Astrocyte (in vitro differentiated cells and primary cell): ENCODE data around the gene ANAPC7. TPM values are rescaled to one million over a fixed set of nuclear protein-coding genes. Genes with fewer than 3 reads are reported as not detected.
A peak's percentile ranks its signal among the peaks of the same experiment; 100 is the strongest.

Source experiments
- DNase-seq: peaks from one replicate; pipeline ENCODE4 v3.0.0-alpha.2; 2010; ENCODE audit warnings: low read depth
- FAIRE-seq: peaks from 2 replicates; lab custom pipeline; 2011; peaks lifted over from hg19 to GRCh38; lab: Jason Lieb, UNC
- H2AFZ ChIP-seq: 2 replicates; pipeline ENCODE4 v1.6.0; 2012; ENCODE audit warnings: low read depth, low read length, inconsistent platforms
- H3K27ac ChIP-seq: 2 replicates; pipeline ENCODE4 v1.5.1; 2011; ENCODE audit warnings: low read depth, low read length, inconsistent platforms
- H3K27me3 ChIP-seq: 2 replicates; pipeline ENCODE4 v1.6.0; 2011; ENCODE audit warnings: low read length, inconsistent platforms; ENCODE audit not compliant: insufficient read depth
- H3K36me3 ChIP-seq: 2 replicates; pipeline ENCODE4 v1.5.1; 2011; ENCODE audit warnings: low read length, inconsistent platforms; ENCODE audit not compliant: insufficient read depth
- H3K4me1 ChIP-seq: 2 replicates; pipeline ENCODE4 v1.5.1; 2011; ENCODE audit warnings: low read length, inconsistent platforms; ENCODE audit not compliant: insufficient read depth
- H3K4me2 ChIP-seq: 2 replicates; pipeline ENCODE4 v1.6.0; 2012; ENCODE audit warnings: low read length, inconsistent platforms
- H3K4me3 ChIP-seq: 2 replicates; pipeline ENCODE4 v1.5.1; 2011; ENCODE audit warnings: low read depth, mild to moderate bottlenecking, low read length, inconsistent platforms; ENCODE audit not compliant: insufficient read depth
- H3K79me2 ChIP-seq: 2 replicates; pipeline ENCODE4 v1.6.0; 2012; ENCODE audit warnings: mild to moderate bottlenecking, low read length, inconsistent platforms; ENCODE audit not compliant: insufficient read depth
- H3K9ac ChIP-seq: 2 replicates; pipeline ENCODE4 v1.6.0; 2012; ENCODE audit warnings: mild to moderate bottlenecking, low read length, inconsistent platforms
- H3K9me3 ChIP-seq: 2 replicates; pipeline ENCODE4 v1.5.1; 2012; ENCODE audit warnings: low read depth, mild to moderate bottlenecking, low read length, inconsistent platforms; ENCODE audit not compliant: insufficient read depth
- H4K20me1 ChIP-seq: 2 replicates; pipeline ENCODE4 v1.6.0; 2012; ENCODE audit warnings: low read length, inconsistent platforms; ENCODE audit not compliant: insufficient read depth
- H3K27ac Mint-ChIP-seq: one replicate; pipeline ENCODE4 v1.8.0; 2021; ENCODE audit warnings: mild to moderate bottlenecking, mixed read lengths; ENCODE audit not compliant: unreplicated experiment
- H3K27me3 Mint-ChIP-seq: one replicate; pipeline ENCODE4 v1.8.0; 2021; ENCODE audit warnings: low read depth, mixed read lengths; ENCODE audit not compliant: unreplicated experiment
- H3K36me3 Mint-ChIP-seq: one replicate; pipeline ENCODE4 v1.8.0; 2021; ENCODE audit warnings: low read depth, mixed read lengths; ENCODE audit not compliant: unreplicated experiment
- H3K4me1 Mint-ChIP-seq: one replicate; pipeline ENCODE4 v1.8.0; 2021; ENCODE audit warnings: low read depth, mixed read lengths; ENCODE audit not compliant: unreplicated experiment
- H3K4me3 Mint-ChIP-seq: one replicate; pipeline ENCODE4 v1.8.0; 2021; ENCODE audit warnings: mild to moderate bottlenecking, moderate library complexity, mixed read lengths; ENCODE audit not compliant: unreplicated experiment
- H3K9me3 Mint-ChIP-seq: one replicate; pipeline ENCODE4 v1.8.0; 2021; ENCODE audit warnings: mild to moderate bottlenecking, mixed read lengths; ENCODE audit not compliant: unreplicated experiment
- EZH2 ChIP-seq: IDR thresholded peaks from 2 replicates; pipeline ENCODE4 v1.6.1; 2012; ENCODE audit warnings: mild to moderate bottlenecking, low read length, inconsistent platforms; ENCODE audit not compliant: insufficient read depth
- total RNA-seq: library from RNA; stranded (reverse); gene quantifications from 2 replicates; pipeline ENCODE4 v1.2.1, GENCODE V29; 2021
- TF ChIP-seq, protein P1 (sequence below): IDR thresholded peaks from 2 replicates; pipeline ENCODE4 v1.5.1; 2011; ENCODE audit warnings: low read depth, mild to moderate bottlenecking, inconsistent platforms, low read length, moderate library complexity; ENCODE audit not compliant: insufficient read depth

Gene ANAPC7
- total RNA-seq, 1 donor from 2014 or later = 50.7 TPM

DNA sequence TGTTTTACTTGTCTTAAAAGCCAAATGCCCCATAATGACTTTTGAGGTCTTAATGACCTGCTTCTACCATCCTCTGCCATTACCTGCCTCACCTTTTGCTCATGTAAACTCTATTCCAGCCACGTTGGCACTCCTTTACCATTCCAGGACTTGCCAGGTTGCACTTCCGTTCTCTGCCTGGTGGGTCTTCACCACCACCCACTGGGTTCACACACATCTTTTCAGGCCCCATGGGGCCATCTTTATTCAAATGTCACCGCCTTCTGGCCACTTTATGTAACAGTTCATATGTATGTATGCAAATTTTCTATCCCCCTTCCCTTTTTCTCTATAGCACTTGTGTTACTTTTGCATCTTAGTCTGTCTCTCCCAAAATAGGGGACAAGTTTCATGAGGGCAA is 64.8 kb downstream of the ANAPC7 start:
- H2AFZ ChIP-seq = no peak overlapping the region
- Mint-ChIP-seq H3K9me3 (no peaks in the 10 kb centered on the region), H3K27ac (no peak overlapping the region), H3K36me3 (peaks cover 40% of the 10 kb centered on the region), H3K4me1 (peaks cover 2% of the 10 kb centered on the region), H3K27me3 (no peaks in the 10 kb centered on the region), H3K4me3 (peak overlapping the region; percentile 67)
- peaks cover 90% of the 10 kb centered on the region for H3K36me3 ChIP-seq
- TF ChIP-seq EZH2 = no peak
- TF ChIP-seq, protein P1, sequence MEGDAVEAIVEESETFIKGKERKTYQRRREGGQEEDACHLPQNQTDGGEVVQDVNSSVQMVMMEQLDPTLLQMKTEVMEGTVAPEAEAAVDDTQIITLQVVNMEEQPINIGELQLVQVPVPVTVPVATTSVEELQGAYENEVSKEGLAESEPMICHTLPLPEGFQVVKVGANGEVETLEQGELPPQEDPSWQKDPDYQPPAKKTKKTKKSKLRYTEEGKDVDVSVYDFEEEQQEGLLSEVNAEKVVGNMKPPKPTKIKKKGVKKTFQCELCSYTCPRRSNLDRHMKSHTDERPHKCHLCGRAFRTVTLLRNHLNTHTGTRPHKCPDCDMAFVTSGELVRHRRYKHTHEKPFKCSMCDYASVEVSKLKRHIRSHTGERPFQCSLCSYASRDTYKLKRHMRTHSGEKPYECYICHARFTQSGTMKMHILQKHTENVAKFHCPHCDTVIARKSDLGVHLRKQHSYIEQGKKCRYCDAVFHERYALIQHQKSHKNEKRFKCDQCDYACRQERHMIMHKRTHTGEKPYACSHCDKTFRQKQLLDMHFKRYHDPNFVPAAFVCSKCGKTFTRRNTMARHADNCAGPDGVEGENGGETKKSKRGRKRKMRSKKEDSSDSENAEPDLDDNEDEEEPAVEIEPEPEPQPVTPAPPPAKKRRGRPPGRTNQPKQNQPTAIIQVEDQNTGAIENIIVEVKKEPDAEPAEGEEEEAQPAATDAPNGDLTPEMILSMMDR = peak; percentile 5
- FAIRE-seq (no peak), DNase-seq (no peak)
- H3K9me3 ChIP-seq = no peaks in the 10 kb centered on the region
- H3K4me3 ChIP-seq = no peak overlapping the region
- H3K79me2 ChIP-seq = peaks cover 65% of the 10 kb centered on the region
- no peak overlapping the region for H3K4me2 ChIP-seq
- peaks cover 70% of the 10 kb centered on the region for H4K20me1 ChIP-seq
- peaks cover 6% of the 10 kb centered on the region for H3K4me1 ChIP-seq
- no peak overlapping the region for H3K9ac ChIP-seq
- no peaks in the 10 kb centered on the region for H3K27me3 ChIP-seq
- H3K27ac ChIP-seq = no peak overlapping the region

- Histone ChIP-seq H3K27ac (no peak overlapping the region), H3K27me3 (no peaks in the 10 kb centered on the region), H3K36me3 (peaks cover 90% of the 10 kb centered on the region), H4K20me1 (peaks cover 70% of the 10 kb centered on the region), H3K4me1 (peaks cover 6% of the 10 kb centered on the region), H3K9me3 (no peaks in the 10 kb centered on the region), H2AFZ (no peak overlapping the region), H3K9ac (no peak overlapping the region), H3K4me2 (no peak overlapping the region), H3K4me3 (no peak overlapping the region), H3K79me2 (peaks cover 67% of the 10 kb centered on the region)
- no peaks in the 10 kb centered on the region for H3K27me3 Mint-ChIP-seq
- no peaks in the 10 kb centered on the region for H3K9me3 Mint-ChIP-seq
- peaks cover 5% of the 10 kb centered on the region for H3K4me1 Mint-ChIP-seq
- H3K36me3 Mint-ChIP-seq = peaks cover 39% of the 10 kb centered on the region
- no peak for TF ChIP-seq EZH2
- TF ChIP-seq, protein P1 = no peak
- FAIRE-seq (no peak), DNase-seq (no peak)
- no peak overlapping the region for H3K4me3 Mint-ChIP-seq
- no peak overlapping the region for H3K27ac Mint-ChIP-seq
Measured at GRCh38 chr12:110337912-110338710, 65.4 kb downstream of the ANAPC7 start.

GRCh38 chr12:110335481-110336045 is 67.9 kb downstream of the ANAPC7 start:
- Histone ChIP-seq H3K36me3 (peaks cover 84% of the 10 kb centered on the region), H3K4me2 (no peak overlapping the region), H2AFZ (no peak overlapping the region), H3K9me3 (no peaks in the 10 kb centered on the region), H3K9ac (no peak overlapping the region), H3K4me1 (peaks cover 1% of the 10 kb centered on the region), H3K27me3 (no peaks in the 10 kb centered on the region), H4K20me1 (peaks cover 85% of the 10 kb centered on the region), H3K27ac (no peak overlapping the region), H3K79me2 (peaks cover 79% of the 10 kb centered on the region), H3K4me3 (no peak overlapping the region)
- Mint-ChIP-seq H3K27ac (no peak overlapping the region), H3K4me3 (no peak overlapping the region), H3K9me3 (no peaks in the 10 kb centered on the region), H3K27me3 (no peaks in the 10 kb centered on the region), H3K36me3 (peaks cover 32% of the 10 kb centered on the region), H3K4me1 (peaks cover 10% of the 10 kb centered on the region)
- FAIRE-seq = no peak
- DNase-seq = no peak
- no peak for TF ChIP-seq EZH2
- TF ChIP-seq, protein P1 = no peak
